GM19467 (cell line): ENCODE data around the gene SLC51A.
"Not testable (repeated sequence)": the region's sequence is repeated elsewhere in the genome, so short reads cannot be mapped to it uniquely, and the experiment has no call there.

Experiments
- ATAC-seq: cut with Tn5 transposase; IDR thresholded peaks from one replicate; pipeline ENCODE4 v1.9.1; 2021; ENCODE audit warnings: mild to moderate bottlenecking, moderate library complexity; ENCODE audit not compliant: unreplicated experiment

Gene SLC51A

DNA sequence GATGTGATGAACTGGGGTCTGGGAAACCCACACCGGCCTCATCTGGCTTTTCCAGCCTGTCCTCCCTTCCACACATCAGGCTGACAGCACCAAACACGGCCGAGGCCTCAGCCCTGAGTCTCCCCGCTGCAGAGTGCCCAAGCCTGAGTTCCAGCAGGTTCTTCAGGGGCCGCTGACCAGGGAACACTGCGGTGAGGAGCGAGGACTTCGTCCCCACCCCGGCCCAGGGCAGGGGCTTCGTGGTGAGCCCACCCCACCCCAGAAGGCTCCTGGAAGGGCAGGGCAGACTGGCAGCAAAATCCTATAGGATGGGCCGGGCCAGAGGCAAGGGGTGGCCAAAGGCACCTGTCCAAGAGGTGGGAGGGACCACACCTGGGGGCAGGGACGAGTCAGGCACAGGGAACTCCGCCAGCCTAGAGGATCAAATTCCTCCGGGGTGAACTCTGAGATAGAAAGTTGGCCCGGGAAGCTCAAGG lies at the start of gene SLC51A:
Gene SLC51A (plus strand): TSS at position 446 of the 476 bp plus-strand sequence. CDS start 179 bp downstream, outside the sequence.
- ATAC-seq, result no peak

- ATAC-seq, result no peak
These were observed 49.6 kb upstream of the SLC51A start for GRCh38 chr3:196166741-196167140.

GRCh38 chr3:196168808-196169391 lies 47.4 kb upstream of the SLC51A start:
- ATAC-seq, result no peak

DNA sequence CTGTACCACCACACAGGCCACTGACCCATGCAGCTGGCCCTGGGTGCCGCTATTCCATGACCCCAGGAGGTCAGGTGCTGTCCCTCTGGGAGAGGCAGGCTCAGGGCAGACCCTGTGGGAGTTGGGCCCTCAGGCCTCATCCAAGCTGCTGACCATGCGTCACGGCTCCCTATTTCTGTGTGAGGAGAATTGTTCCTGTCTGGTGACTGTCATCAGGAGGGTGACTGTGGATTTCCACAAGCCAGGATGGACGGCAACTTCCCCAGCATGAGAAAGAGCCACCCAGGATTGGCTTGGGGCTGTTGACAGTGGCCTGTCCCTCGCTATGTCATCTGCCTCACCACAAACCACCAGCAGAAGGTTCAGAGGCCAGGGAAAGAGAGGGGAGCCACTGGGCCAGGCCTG lies 46.5 kb upstream of the SLC51A start:
- no peak for ATAC-seq

DNA sequence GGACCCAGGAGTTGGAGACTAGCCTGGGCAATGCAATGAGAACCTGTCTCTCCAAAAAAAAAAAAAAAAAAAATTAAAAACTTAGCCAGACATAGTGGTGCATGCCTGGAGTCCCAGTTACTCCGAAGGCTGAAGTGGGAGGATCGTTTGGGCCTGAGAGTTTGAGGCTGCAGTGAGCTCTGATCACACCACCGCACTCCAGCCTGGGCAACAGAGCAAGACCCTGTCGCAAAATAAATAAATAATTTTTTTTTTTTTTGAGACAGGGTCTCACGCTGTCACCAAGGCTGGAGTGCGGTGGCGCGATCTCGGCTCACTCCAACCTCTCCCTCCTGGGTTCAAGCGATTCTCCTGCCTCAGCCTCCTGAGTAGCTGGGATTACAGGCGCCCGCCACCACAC lies 46.0 kb upstream of the SLC51A start:
- ATAC-seq, result not testable (repeated sequence)

GRCh38 chr3:196174652-196175051 lies 41.7 kb upstream of the SLC51A start:
- no peak for ATAC-seq

DNA sequence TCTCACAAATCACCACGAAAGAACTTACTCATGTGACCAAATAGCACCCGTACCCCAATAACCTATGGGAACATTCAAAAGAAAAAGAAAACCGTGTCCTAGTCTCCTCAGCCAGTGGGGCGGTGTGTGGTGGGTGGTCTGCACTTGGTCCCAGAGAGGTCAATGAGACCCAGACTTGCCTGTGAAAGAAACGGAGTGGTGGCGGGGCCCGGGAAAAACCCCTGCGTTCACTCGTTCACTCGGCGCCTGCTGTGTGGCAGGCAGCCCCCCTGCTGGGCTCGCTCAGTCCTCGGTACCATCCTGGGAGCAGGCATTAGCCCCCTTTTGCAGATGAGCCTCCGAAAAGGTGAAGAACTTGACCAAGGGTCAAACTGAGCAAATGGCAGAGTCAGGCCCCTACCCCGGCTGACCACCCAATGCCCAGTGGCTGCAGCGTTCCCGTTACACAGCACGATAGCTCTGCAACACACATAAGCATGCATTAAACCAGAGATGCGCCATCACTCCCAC lies 41.2 kb upstream of the SLC51A start:
- ATAC-seq, result no peak

GRCh38 chr3:196175722-196176121 lies 40.6 kb upstream of the SLC51A start:
- ATAC-seq, result no peak

DNA sequence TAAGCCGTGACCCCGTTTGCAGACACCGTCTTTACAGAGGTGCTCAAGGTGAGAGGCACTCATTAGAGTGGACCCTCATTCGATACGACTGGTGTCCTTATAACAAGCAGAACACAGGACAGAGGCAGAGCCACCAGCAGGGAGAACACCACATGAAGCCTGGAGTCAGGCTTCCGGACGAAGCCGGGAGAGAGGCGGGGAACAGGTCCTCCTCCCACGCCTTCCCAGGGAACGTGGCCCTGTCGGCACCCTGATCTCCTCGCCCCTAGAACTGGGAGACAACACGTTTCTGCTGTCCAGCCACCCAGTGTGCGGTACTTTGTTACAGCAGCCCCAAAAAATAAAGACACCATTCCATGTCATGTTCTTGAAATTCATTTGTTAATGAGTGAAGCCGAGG lies 38.8 kb upstream of the SLC51A start:
- no peak for ATAC-seq

- no peak for ATAC-seq
These were observed 38.4 kb upstream of the SLC51A start for GRCh38 chr3:196177967-196178366.

- ATAC-seq, result no peak
These were observed 37.3 kb upstream of the SLC51A start for GRCh38 chr3:196178993-196179379.

- peak; percentile 47 for ATAC-seq
These were observed 36.7 kb upstream of the SLC51A start for GRCh38 chr3:196179380-196180308.

DNA sequence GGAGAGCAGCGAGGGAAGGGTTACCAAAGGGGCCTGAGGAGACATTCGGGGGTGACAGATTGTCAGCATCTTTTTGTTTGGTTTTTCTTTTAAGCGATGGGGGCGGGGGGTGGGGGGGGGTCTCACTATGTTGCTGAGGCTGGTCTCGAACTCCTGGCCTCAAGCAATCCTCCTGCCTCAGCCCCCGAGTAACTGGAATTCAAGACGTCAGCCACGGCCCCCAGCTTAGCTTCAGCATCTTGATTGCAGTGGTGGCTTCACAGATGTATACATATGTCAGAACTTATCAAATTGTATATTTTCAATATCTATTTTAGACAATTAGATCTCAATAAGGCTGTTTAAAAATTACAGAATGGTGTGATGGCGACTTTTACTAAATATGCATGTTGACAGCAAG lies 36.0 kb upstream of the SLC51A start:
- ATAC-seq, result no peak

DNA sequence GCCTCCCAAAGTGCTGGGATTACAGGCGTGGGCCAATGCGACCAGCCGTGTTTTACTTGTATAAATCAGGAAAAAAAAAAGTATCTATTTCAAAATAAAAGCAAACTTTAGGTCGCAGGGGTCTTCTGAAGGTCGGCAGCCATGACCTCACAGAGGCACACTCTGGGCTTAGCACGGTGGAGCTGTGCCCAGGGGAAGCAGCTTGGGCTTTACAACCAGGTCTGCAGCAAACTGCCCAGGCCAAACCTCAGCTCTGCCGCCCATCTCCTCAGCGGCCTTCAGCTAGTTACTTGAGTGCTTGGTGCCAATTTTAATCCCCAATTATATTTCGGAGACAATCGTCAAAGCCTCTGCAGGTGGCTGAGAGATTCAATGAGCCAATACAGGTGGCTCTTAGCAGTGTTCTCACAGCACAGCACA lies 35.2 kb upstream of the SLC51A start:
- ATAC-seq, result no peak

- not testable (repeated sequence) for ATAC-seq
These were observed 32.2 kb upstream of the SLC51A start for GRCh38 chr3:196184169-196184432.

DNA sequence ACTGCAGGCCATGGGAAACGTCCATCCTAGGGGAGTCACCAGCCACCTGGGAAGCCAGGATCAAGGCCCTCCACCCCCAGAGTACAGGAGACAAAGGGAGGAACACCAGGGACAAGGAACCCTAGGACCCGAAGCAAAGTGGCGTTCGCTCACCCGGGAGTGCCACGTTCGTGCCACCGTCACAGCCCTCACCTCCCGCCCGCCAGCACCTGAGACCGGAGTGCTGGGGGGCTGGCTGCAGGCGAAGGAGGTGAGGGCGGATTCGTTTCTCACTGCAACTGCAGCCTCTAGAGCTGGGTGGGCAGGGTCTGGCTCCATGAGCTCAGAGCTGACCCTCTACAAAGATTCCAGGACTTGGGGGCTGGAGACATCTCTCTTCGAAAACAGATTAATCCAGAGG lies 31.5 kb upstream of the SLC51A start:
- ATAC-seq, result no peak

GRCh38 chr3:196186651-196187573 lies 29.4 kb upstream of the SLC51A start:
- ATAC-seq, result peak; percentile 45

- no peak for ATAC-seq
These were observed 26.6 kb upstream of the SLC51A start for GRCh38 chr3:196189566-196190347.

DNA sequence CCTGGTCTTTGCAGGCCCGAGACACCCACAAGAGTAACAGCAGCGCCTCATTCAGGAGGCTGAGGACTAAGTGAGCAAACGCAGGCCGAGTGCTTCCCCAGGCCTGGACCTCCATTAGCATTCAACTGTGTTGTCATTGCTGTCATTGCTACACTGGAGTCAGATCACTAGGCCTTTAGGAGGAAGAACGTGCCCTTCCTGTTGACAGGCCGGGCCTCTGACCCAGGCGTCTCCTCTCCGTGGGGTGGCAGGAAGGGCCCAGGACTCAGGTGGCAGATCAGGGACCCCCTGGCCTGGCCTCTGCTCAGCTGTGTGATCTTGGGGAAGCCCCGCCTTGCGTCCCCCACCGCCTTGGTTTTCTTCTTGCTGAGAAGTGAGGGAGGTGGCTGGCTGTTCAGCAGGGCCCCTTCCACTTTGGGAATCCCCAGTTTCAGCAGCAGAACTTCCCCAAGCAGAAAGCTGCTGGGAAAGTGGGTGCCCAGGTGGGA lies 24.3 kb upstream of the SLC51A start:
- ATAC-seq, result peak; percentile 43

DNA sequence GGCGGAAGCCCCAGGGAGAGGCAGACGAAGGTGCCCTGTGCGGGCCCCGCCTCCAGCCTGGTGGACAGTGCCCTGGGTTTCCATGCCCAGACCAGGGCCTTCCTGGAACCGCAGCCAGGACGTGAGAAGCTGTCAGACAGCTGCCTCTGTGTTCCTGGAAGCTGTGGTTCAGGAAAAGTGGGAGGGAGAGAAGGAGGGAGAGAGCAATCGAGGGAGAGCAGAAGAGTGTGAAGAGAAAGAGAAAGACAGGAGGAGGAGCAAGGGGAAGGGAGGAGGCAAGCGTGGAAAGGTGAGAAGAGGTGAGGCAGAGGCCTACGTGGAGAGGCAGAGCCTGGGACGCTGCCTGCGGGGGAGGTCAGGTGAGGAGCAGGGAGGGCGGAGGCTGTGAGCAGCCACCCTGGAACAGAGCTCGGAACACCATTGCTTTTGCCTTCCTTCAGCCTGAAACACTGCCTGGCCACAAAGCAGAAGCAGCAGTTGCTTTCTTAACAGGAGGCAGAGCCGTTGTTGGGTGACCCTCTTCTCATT lies 23.7 kb upstream of the SLC51A start:
- ATAC-seq, result no peak
